GM23338 (cell line): Measurements from ENCODE around the gene SAA1.

Experiments
- CREB1 ChIP-seq: fragments of 250-450 bp; sonication (Bioruptor Pico); IDR thresholded peaks from 2 replicates; pipeline ENCODE4 v1.5.0; 2020; ENCODE audit warnings: low read depth, mild to moderate bottlenecking, moderate library complexity
- EZH2 ChIP-seq: fragments of 200-600 bp; sonication (generic); IDR thresholded peaks from one replicate; pipeline ENCODE4 v1.8.0; 2017; ENCODE audit warnings: antibody characterized with exemption, mild to moderate bottlenecking, low read depth; ENCODE audit not compliant: unreplicated experiment
- EZH2phosphoT487 ChIP-seq: fragments of 200-600 bp; sonication (generic); IDR thresholded peaks from one replicate; pipeline ENCODE4 v1.8.1; 2018; ENCODE audit warnings: antibody characterized with exemption; ENCODE audit not compliant: unreplicated experiment
- POLR2AphosphoS5 ChIP-seq: IDR thresholded peaks from 2 replicates; pipeline ENCODE4 v1.6.1; 2016; ENCODE audit warnings: antibody characterized with exemption, low read depth
- TF ChIP-seq, protein P1 (sequence below), 2 experiments: fragments of 200-600 bp in 1 of 2; sonication (generic) in 1 of 2; conservative IDR thresholded peaks; 2 replicates each; pipeline versions ENCODE4 v1.5.1 to v1.6.1; 2016 to 2017; ENCODE audit warnings: antibody characterized with exemption in 2 of 2, low read depth in 2 of 2, mild to moderate bottlenecking in 2 of 2, moderate library complexity in 1 of 2
- TF ChIP-seq, protein P2 (sequence below): IDR thresholded peaks from one replicate; pipeline ENCODE4 v1.6.1; 2018; ENCODE audit warnings: antibody characterized with exemption; ENCODE audit not compliant: unreplicated experiment

DNA sequence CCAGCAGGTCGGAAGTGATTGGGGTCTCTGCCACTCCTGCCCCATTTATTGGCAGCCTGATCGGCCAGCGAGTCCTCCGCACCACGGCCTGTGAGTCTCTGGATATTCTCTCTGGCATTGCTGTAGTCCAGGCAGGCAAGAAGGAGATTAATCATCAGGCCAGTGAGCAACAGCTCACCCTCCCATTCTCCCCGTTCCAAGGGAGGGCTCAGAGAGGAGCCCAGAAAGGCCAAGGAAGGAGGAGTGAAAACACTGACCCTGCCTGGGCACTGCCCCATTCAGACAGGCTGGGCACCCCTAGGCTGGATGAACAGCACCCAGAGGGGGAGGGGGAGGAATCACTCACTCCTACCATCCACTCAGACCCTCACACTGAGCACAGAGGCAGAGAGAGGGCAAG, 20.7 kb upstream of the SAA1 start:
- no peak for TF ChIP-seq EZH2
- TF ChIP-seq, protein P1, sequence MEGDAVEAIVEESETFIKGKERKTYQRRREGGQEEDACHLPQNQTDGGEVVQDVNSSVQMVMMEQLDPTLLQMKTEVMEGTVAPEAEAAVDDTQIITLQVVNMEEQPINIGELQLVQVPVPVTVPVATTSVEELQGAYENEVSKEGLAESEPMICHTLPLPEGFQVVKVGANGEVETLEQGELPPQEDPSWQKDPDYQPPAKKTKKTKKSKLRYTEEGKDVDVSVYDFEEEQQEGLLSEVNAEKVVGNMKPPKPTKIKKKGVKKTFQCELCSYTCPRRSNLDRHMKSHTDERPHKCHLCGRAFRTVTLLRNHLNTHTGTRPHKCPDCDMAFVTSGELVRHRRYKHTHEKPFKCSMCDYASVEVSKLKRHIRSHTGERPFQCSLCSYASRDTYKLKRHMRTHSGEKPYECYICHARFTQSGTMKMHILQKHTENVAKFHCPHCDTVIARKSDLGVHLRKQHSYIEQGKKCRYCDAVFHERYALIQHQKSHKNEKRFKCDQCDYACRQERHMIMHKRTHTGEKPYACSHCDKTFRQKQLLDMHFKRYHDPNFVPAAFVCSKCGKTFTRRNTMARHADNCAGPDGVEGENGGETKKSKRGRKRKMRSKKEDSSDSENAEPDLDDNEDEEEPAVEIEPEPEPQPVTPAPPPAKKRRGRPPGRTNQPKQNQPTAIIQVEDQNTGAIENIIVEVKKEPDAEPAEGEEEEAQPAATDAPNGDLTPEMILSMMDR (conservative IDR thresholded peaks at IDR 0.05; ENCODE audit: low read depth in 2 of 2): no peak
- no peak for TF ChIP-seq POLR2AphosphoS5
- TF ChIP-seq EZH2phosphoT487: no peak
- TF ChIP-seq, protein P2, sequence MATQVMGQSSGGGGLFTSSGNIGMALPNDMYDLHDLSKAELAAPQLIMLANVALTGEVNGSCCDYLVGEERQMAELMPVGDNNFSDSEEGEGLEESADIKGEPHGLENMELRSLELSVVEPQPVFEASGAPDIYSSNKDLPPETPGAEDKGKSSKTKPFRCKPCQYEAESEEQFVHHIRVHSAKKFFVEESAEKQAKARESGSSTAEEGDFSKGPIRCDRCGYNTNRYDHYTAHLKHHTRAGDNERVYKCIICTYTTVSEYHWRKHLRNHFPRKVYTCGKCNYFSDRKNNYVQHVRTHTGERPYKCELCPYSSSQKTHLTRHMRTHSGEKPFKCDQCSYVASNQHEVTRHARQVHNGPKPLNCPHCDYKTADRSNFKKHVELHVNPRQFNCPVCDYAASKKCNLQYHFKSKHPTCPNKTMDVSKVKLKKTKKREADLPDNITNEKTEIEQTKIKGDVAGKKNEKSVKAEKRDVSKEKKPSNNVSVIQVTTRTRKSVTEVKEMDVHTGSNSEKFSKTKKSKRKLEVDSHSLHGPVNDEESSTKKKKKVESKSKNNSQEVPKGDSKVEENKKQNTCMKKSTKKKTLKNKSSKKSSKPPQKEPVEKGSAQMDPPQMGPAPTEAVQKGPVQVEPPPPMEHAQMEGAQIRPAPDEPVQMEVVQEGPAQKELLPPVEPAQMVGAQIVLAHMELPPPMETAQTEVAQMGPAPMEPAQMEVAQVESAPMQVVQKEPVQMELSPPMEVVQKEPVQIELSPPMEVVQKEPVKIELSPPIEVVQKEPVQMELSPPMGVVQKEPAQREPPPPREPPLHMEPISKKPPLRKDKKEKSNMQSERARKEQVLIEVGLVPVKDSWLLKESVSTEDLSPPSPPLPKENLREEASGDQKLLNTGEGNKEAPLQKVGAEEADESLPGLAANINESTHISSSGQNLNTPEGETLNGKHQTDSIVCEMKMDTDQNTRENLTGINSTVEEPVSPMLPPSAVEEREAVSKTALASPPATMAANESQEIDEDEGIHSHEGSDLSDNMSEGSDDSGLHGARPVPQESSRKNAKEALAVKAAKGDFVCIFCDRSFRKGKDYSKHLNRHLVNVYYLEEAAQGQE: no peak
- no peak for TF ChIP-seq CREB1 (CRISPR knock-in tag)
